Loucy (cell line): ENCODE data around the gene RPS3.

Experiments used
- EZH2phosphoT487 ChIP-seq: fragments of 200-600 bp; IDR thresholded peaks from 2 replicates; pipeline ENCODE4 v1.6.1; 2018; ENCODE audit warnings: antibody characterized with exemption, mild to moderate bottlenecking, moderate library complexity, borderline replicate concordance
- TF ChIP-seq, protein P1 (sequence below): fragments of 200-600 bp; sonication (generic); conservative IDR thresholded peaks from 2 replicates; pipeline ENCODE4 v1.5.1; 2014; ENCODE audit warnings: mild to moderate bottlenecking, antibody characterized with exemption, low read length

DNA sequence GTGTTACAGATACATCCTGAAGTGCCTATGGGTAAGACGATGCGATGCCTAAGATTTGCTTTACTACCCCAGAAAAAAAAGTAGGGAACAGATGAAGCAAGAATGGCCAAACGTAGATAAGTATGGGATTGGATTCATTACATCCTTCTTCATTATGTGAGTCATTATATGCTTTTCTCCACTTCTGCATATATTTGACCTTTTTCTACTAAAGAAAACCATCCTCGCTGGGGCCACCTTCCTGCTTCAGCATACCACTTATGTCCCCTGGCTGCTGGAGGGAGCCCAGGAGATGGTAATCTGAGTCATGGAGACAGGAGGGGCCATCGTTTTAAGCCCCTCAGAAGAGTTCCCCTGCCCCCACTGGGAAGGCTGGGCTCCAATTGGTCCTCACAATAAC, 48.1 kb downstream of the RPS3 start:
- TF ChIP-seq EZH2phosphoT487, result no peak
- TF ChIP-seq, protein P1, sequence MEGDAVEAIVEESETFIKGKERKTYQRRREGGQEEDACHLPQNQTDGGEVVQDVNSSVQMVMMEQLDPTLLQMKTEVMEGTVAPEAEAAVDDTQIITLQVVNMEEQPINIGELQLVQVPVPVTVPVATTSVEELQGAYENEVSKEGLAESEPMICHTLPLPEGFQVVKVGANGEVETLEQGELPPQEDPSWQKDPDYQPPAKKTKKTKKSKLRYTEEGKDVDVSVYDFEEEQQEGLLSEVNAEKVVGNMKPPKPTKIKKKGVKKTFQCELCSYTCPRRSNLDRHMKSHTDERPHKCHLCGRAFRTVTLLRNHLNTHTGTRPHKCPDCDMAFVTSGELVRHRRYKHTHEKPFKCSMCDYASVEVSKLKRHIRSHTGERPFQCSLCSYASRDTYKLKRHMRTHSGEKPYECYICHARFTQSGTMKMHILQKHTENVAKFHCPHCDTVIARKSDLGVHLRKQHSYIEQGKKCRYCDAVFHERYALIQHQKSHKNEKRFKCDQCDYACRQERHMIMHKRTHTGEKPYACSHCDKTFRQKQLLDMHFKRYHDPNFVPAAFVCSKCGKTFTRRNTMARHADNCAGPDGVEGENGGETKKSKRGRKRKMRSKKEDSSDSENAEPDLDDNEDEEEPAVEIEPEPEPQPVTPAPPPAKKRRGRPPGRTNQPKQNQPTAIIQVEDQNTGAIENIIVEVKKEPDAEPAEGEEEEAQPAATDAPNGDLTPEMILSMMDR, result no peak
